Liver (tissue), 9 donors: ENCODE measurements around the gene FOXO1. TPM values are rescaled to one million over a fixed set of nuclear protein-coding genes. Genes with fewer than 3 reads are reported as not detected.

ENCODE experiments used
- DNase-seq: peaks from one replicate; pipeline ENCODE4 v3.0.0-alpha.2; 2017; ENCODE audit warnings: low spot score
- H3K27ac ChIP-seq, 2 donors: one replicate each; pipeline ENCODE4 v1.7.0; 2013; ENCODE audit warnings: inconsistent platforms in 2 of 2, low read length in 2 of 2, control low read depth in 1 of 2, low read depth in 1 of 2, mild to moderate bottlenecking in 1 of 2
- H3K27me3 ChIP-seq, 4 donors: one replicate each; pipeline versions ENCODE4 v1.6.1 to v1.7.0; 2013; ENCODE audit warnings: low read length in 3 of 4, inconsistent platforms in 1 of 4, mild to moderate bottlenecking in 1 of 4, moderate library complexity in 1 of 4; ENCODE audit not compliant: control insufficient read depth in 4 of 4, insufficient read depth in 4 of 4
- H3K36me3 ChIP-seq, 4 donors: one replicate each; pipeline versions ENCODE4 v1.6.1 to v1.7.0; 2013; ENCODE audit warnings: low read length in 3 of 4, mild to moderate bottlenecking in 3 of 4, low read depth in 1 of 4, moderate library complexity in 1 of 4; ENCODE audit not compliant: control insufficient read depth in 4 of 4, insufficient read depth in 3 of 4
- H3K4me1 ChIP-seq, 4 donors: one replicate each; pipeline versions ENCODE4 v1.6.1 to v1.7.0; 2013; ENCODE audit warnings: low read length in 3 of 4, mild to moderate bottlenecking in 3 of 4, moderate library complexity in 1 of 4; ENCODE audit not compliant: control insufficient read depth in 4 of 4, insufficient read depth in 4 of 4
- H3K4me3 ChIP-seq, 3 donors: one replicate each; pipeline versions ENCODE4 v1.6.1 to v1.7.0; 2013; ENCODE audit warnings: low read length in 3 of 3, control low read depth in 1 of 3, low read depth in 1 of 3, mild to moderate bottlenecking in 1 of 3
- H3K9ac ChIP-seq, 2 donors: one replicate each; pipeline ENCODE4 v1.7.0; 2013; ENCODE audit warnings: low read length in 2 of 2, mild to moderate bottlenecking in 2 of 2, moderate library complexity in 2 of 2, control low read depth in 1 of 2, low read depth in 1 of 2
- H3K9me3 ChIP-seq, 4 donors: one replicate each; pipeline versions ENCODE4 v1.6.1 to v1.7.0; 2013; ENCODE audit warnings: low read length in 3 of 4; ENCODE audit not compliant: control insufficient read depth in 4 of 4
- EGR1 ChIP-seq, 2 donors: IDR thresholded peaks; 2 replicates each; pipeline ENCODE4 v1.6.1; 2016 to 2018; ENCODE audit warnings: antibody characterized with exemption in 2 of 2, low read depth in 2 of 2
- FOXA1 ChIP-seq: IDR thresholded peaks from 2 replicates; pipeline ENCODE4 v1.6.1; 2016; ENCODE audit warnings: antibody characterized with exemption
- FOXA2 ChIP-seq: IDR thresholded peaks from 2 replicates; pipeline ENCODE4 v1.6.1; 2016; ENCODE audit warnings: antibody characterized with exemption
- GABPA ChIP-seq, 2 donors: IDR thresholded peaks in 1 of 2; conservative IDR thresholded peaks in 1 of 2; 2 replicates each; pipeline ENCODE4 v1.6.1; 2016; ENCODE audit warnings: antibody characterized with exemption in 2 of 2, mild to moderate bottlenecking in 1 of 2, moderate library complexity in 1 of 2
- HNF4A ChIP-seq, 2 donors: conservative IDR thresholded peaks; 2 replicates each; pipeline ENCODE4 v1.6.1; 2016; ENCODE audit warnings: antibody characterized with exemption in 2 of 2, mild to moderate bottlenecking in 2 of 2
- HNF4G ChIP-seq: IDR thresholded peaks from 2 replicates; pipeline ENCODE4 v1.6.1; 2016; ENCODE audit warnings: antibody characterized with exemption
- JUND ChIP-seq, 2 donors: IDR thresholded peaks; 2 replicates each; pipeline ENCODE4 v1.6.1; 2016; ENCODE audit warnings: antibody characterized with exemption in 2 of 2
- NR2F2 ChIP-seq: IDR thresholded peaks from 2 replicates; pipeline ENCODE4 v1.6.1; 2016; ENCODE audit warnings: antibody characterized with exemption
- RAD21 ChIP-seq, 2 donors: IDR thresholded peaks; 2 replicates each; pipeline ENCODE4 v1.6.1; 2016; ENCODE audit warnings: antibody characterized with exemption in 2 of 2, mild to moderate bottlenecking in 2 of 2
- RXRA ChIP-seq, 2 donors: IDR thresholded peaks; 2 replicates each; pipeline ENCODE4 v1.6.1; 2017 to 2018; ENCODE audit warnings: antibody characterized with exemption in 2 of 2, mild to moderate bottlenecking in 1 of 2
- SP1 ChIP-seq: IDR thresholded peaks from 2 replicates; pipeline ENCODE4 v1.6.1; 2018; ENCODE audit warnings: antibody characterized with exemption, mild to moderate bottlenecking
- TAF1 ChIP-seq: conservative IDR thresholded peaks from 2 replicates; pipeline ENCODE4 v1.6.1; 2016; ENCODE audit warnings: antibody characterized with exemption, mild to moderate bottlenecking
- polyA plus RNA-seq, 2 donors: library from polyadenylated mRNA; stranded (reverse) in 1 of 2; unstranded in 1 of 2; fragments of 200-250 nt in 1 of 2; fragments of >200 nt in 1 of 2; fragmentation: Nextera tagmentation in 1 of 2; extraction: Ambion mirVana in 1 of 2; gene quantifications; one replicate each; pipeline versions ENCODE4 v1.2.1 to v1.2.3, GENCODE V29; 2013 to 2015
- total RNA-seq, 2 donors: library from RNA; depleted of rRNA; stranded (reverse); fragments of >200 nt; gene quantifications; one replicate each; pipeline ENCODE4 v1.2.3, GENCODE V29; 2014
- TF ChIP-seq, protein P1 (sequence below): IDR thresholded peaks from 2 replicates; pipeline ENCODE4 v1.6.1; 2016; ENCODE audit warnings: antibody characterized with exemption
- TF ChIP-seq, protein P2 (sequence below): fragments of 150-350 bp; IDR thresholded peaks from 2 replicates; pipeline ENCODE4 v1.5.1; 2017; ENCODE audit warnings: improper control_type of control experiment, low read depth, low read length; ENCODE audit not compliant: missing input control
- TF ChIP-seq, protein P3 (sequence below): IDR thresholded peaks from 2 replicates; pipeline ENCODE4 v1.6.1; 2016; ENCODE audit warnings: antibody characterized with exemption, mild to moderate bottlenecking
- TF ChIP-seq, protein P4 (sequence below): IDR thresholded peaks from 2 replicates; pipeline ENCODE4 v1.6.1; 2016; ENCODE audit warnings: antibody characterized with exemption
- TF ChIP-seq, protein P5 (sequence below): IDR thresholded peaks from 2 replicates; pipeline ENCODE4 v1.6.1; 2016; ENCODE audit warnings: antibody characterized with exemption
- donor health status: healthy.
- donor health status: healthy.
- donor health status: healthy.
- donor health status: healthy.
- donor health status: healthy.

Gene FOXO1
- total and polyA plus RNA-seq, 4 donors = 5.4 to 23.6 (median 8.6) TPM

DNA sequence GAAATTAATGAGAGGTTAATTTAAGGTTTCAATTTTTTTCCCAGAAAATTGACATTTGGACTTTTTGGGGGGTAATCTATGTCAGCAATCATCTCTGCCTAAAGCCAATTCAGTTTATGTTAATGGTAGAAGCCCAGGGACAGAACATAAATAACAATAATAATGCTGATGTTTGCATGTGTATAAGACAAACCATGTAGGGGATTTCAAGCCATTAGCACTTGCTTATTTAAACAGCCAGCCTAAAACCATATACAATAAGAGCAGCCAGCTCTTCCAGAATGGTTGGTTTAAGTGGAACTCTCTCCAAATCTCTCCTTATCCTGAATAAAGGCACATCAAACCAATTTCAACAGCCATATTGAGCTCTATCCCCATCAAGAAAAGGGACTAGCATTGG, 7.0 kb upstream of the FOXO1 start:
- Histone ChIP-seq H3K4me3 (no peak overlapping the region), H3K4me1 (peaks cover 0 to 3% (median 1%) of the 10 kb centered on the region in 4 donors), H3K27me3 (no peaks in the 10 kb centered on the region), H3K36me3 (no peaks in the 10 kb centered on the region), H3K27ac (no peak overlapping the region), H3K9ac (no peak overlapping the region), H3K9me3 (no peaks in the 10 kb centered on the region)
- DNase-seq = no peak
- no peak for TF ChIP-seq FOXA1
- TF ChIP-seq JUND (IDR thresholded peaks at IDR 0.05) = no peak
- no peak for TF ChIP-seq RAD21 (IDR thresholded peaks at IDR 0.05)
- TF ChIP-seq HNF4A (conservative IDR thresholded peaks at IDR 0.05) = no peak
- TF ChIP-seq, protein P1, sequence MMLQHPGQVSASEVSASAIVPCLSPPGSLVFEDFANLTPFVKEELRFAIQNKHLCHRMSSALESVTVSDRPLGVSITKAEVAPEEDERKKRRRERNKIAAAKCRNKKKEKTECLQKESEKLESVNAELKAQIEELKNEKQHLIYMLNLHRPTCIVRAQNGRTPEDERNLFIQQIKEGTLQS = no peak
- no peak for TF ChIP-seq TAF1
- no peak for TF ChIP-seq GABPA (IDR thresholded peaks at IDR 0.05 in 1 of 2, conservative IDR thresholded peaks at IDR 0.05 in 1 of 2)
- no peak for TF ChIP-seq EGR1 (IDR thresholded peaks at IDR 0.05; ENCODE audit: low read depth in 2 of 2)
- TF ChIP-seq, protein P2, sequence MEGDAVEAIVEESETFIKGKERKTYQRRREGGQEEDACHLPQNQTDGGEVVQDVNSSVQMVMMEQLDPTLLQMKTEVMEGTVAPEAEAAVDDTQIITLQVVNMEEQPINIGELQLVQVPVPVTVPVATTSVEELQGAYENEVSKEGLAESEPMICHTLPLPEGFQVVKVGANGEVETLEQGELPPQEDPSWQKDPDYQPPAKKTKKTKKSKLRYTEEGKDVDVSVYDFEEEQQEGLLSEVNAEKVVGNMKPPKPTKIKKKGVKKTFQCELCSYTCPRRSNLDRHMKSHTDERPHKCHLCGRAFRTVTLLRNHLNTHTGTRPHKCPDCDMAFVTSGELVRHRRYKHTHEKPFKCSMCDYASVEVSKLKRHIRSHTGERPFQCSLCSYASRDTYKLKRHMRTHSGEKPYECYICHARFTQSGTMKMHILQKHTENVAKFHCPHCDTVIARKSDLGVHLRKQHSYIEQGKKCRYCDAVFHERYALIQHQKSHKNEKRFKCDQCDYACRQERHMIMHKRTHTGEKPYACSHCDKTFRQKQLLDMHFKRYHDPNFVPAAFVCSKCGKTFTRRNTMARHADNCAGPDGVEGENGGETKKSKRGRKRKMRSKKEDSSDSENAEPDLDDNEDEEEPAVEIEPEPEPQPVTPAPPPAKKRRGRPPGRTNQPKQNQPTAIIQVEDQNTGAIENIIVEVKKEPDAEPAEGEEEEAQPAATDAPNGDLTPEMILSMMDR = no peak
- no peak for TF ChIP-seq NR2F2
- TF ChIP-seq RXRA (IDR thresholded peaks at IDR 0.05) = no peak
- TF ChIP-seq SP1 = no peak
- TF ChIP-seq, protein P3, sequence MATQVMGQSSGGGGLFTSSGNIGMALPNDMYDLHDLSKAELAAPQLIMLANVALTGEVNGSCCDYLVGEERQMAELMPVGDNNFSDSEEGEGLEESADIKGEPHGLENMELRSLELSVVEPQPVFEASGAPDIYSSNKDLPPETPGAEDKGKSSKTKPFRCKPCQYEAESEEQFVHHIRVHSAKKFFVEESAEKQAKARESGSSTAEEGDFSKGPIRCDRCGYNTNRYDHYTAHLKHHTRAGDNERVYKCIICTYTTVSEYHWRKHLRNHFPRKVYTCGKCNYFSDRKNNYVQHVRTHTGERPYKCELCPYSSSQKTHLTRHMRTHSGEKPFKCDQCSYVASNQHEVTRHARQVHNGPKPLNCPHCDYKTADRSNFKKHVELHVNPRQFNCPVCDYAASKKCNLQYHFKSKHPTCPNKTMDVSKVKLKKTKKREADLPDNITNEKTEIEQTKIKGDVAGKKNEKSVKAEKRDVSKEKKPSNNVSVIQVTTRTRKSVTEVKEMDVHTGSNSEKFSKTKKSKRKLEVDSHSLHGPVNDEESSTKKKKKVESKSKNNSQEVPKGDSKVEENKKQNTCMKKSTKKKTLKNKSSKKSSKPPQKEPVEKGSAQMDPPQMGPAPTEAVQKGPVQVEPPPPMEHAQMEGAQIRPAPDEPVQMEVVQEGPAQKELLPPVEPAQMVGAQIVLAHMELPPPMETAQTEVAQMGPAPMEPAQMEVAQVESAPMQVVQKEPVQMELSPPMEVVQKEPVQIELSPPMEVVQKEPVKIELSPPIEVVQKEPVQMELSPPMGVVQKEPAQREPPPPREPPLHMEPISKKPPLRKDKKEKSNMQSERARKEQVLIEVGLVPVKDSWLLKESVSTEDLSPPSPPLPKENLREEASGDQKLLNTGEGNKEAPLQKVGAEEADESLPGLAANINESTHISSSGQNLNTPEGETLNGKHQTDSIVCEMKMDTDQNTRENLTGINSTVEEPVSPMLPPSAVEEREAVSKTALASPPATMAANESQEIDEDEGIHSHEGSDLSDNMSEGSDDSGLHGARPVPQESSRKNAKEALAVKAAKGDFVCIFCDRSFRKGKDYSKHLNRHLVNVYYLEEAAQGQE = no peak
- TF ChIP-seq, protein P4, sequence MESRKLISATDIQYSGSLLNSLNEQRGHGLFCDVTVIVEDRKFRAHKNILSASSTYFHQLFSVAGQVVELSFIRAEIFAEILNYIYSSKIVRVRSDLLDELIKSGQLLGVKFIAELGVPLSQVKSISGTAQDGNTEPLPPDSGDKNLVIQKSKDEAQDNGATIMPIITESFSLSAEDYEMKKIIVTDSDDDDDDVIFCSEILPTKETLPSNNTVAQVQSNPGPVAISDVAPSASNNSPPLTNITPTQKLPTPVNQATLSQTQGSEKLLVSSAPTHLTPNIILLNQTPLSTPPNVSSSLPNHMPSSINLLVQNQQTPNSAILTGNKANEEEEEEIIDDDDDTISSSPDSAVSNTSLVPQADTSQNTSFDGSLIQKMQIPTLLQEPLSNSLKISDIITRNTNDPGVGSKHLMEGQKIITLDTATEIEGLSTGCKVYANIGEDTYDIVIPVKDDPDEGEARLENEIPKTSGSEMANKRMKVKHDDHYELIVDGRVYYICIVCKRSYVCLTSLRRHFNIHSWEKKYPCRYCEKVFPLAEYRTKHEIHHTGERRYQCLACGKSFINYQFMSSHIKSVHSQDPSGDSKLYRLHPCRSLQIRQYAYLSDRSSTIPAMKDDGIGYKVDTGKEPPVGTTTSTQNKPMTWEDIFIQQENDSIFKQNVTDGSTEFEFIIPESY = no peak
- TF ChIP-seq, protein P5, sequence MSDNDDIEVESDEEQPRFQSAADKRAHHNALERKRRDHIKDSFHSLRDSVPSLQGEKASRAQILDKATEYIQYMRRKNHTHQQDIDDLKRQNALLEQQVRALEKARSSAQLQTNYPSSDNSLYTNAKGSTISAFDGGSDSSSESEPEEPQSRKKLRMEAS = no peak
- TF ChIP-seq FOXA2 = no peak
- TF ChIP-seq HNF4G = no peak
